ENCODE measurements around the gene STAT2. TPM values are rescaled to one million over a fixed set of nuclear protein-coding genes. Genes with fewer than 3 reads are reported as not detected.
"Not testable (repeated sequence)": the region's sequence is repeated elsewhere in the genome, so short reads cannot be mapped to it uniquely, and the experiment has no call there.

STAT2 gene
- total and polyA plus RNA-seq, 2 donors, result 66.3 to 156 TPM

- H3K27ac ChIP-seq (ENCODE audit: low read depth), result no peak overlapping the region
- 57% methylated on average over 4 of the region's 4 CpGs for WGBS
- no peak overlapping the region for H3K4me3 ChIP-seq (ENCODE audit: low read depth, low read length)
- DNase-seq (ENCODE audit: extremely low spot score), result no peak
- no peaks in the 10 kb centered on the region for H3K4me1 ChIP-seq (ENCODE audit: insufficient read depth)
- no peaks in the 10 kb centered on the region for H3K36me3 ChIP-seq (ENCODE audit: insufficient read depth)
Measured at GRCh38 chr12:56377310-56377988, 17.5 kb upstream of the STAT2 start.

GRCh38 chr12:56375598-56376434 is 15.9 kb upstream of the STAT2 start:
- H3K36me3 ChIP-seq (ENCODE audit: insufficient read depth), result no peaks in the 10 kb centered on the region
- no peak overlapping the region for H3K27ac ChIP-seq (ENCODE audit: low read depth)
- no peak for DNase-seq (ENCODE audit: extremely low spot score)
- no peak overlapping the region for H3K4me3 ChIP-seq (ENCODE audit: low read depth, low read length)
- WGBS, result 70% methylated on average over 11 of the region's 11 CpGs
- H3K4me1 ChIP-seq (ENCODE audit: insufficient read depth), result no peaks in the 10 kb centered on the region

GRCh38 chr12:56374726-56375597 is 15.1 kb upstream of the STAT2 start:
- DNase-seq (ENCODE audit: extremely low spot score), result no peak
- Histone ChIP-seq H3K36me3 (ENCODE audit: insufficient read depth) (no peaks in the 10 kb centered on the region), H3K4me3 (ENCODE audit: low read depth, low read length) (no peak overlapping the region), H3K27ac (ENCODE audit: low read depth) (no peak overlapping the region), H3K4me1 (ENCODE audit: insufficient read depth) (no peaks in the 10 kb centered on the region)
- WGBS, result 76% methylated on average over 7 of the region's 7 CpGs

GRCh38 chr12:56373515-56373914 is 13.6 kb upstream of the STAT2 start:
- H3K36me3 ChIP-seq (ENCODE audit: insufficient read depth), result no peaks in the 10 kb centered on the region
- WGBS, result 95% methylated on average over 1 of the region's 1 CpG
- no peak overlapping the region for H3K4me3 ChIP-seq (ENCODE audit: low read depth, low read length)
- no peaks in the 10 kb centered on the region for H3K4me1 ChIP-seq (ENCODE audit: insufficient read depth)
- no peak for DNase-seq (ENCODE audit: extremely low spot score)
- no peak overlapping the region for H3K27ac ChIP-seq (ENCODE audit: low read depth)

- no peak overlapping the region for H3K4me3 ChIP-seq (ENCODE audit: low read depth, low read length)
- WGBS, result 87% methylated on average over 3 of the region's 3 CpGs
- no peak overlapping the region for H3K27ac ChIP-seq (ENCODE audit: low read depth)
- H3K4me1 ChIP-seq (ENCODE audit: insufficient read depth), result no peaks in the 10 kb centered on the region
- no peak for DNase-seq (ENCODE audit: extremely low spot score)
- H3K36me3 ChIP-seq (ENCODE audit: insufficient read depth), result no peaks in the 10 kb centered on the region
Measured at GRCh38 chr12:56366948-56367347, 7.0 kb upstream of the STAT2 start.

- Histone ChIP-seq H3K36me3 (ENCODE audit: insufficient read depth) (no peaks in the 10 kb centered on the region), H3K4me1 (ENCODE audit: insufficient read depth) (no peaks in the 10 kb centered on the region), H3K4me3 (ENCODE audit: low read depth, low read length) (no peak within 1 kb of the TSS), H3K27ac (ENCODE audit: low read depth) (no peak within 1 kb of the TSS)
- 90% methylated on average over 10 of the region's 10 CpGs for WGBS
- DNase-seq (ENCODE audit: extremely low spot score), result no peak
Measured at GRCh38 chr12:56362130-56363059, 2.5 kb upstream of the STAT2 start, which contains the start of gene APOF. Gene APOF (minus strand): TSS chr12:56362857. CDS start chr12:56362745, 112 bp downstream.

- WGBS, result 78% methylated on average over 8 of the region's 8 CpGs
- no peaks in the 10 kb centered on the region for H3K36me3 ChIP-seq (ENCODE audit: insufficient read depth)
- H3K4me3 ChIP-seq (ENCODE audit: low read depth, low read length), result no peak overlapping the region
- no peaks in the 10 kb centered on the region for H3K4me1 ChIP-seq (ENCODE audit: insufficient read depth)
- DNase-seq (ENCODE audit: extremely low spot score), result no peak
- no peak overlapping the region for H3K27ac ChIP-seq (ENCODE audit: low read depth)
Measured at GRCh38 chr12:56361487-56362129, 1.7 kb upstream of the STAT2 start.

GRCh38 chr12:56358836-56359532 is 923 bp downstream of the STAT2 start:
- peak overlapping the region; percentile 54 for H3K4me3 ChIP-seq (ENCODE audit: low read depth, low read length)
- no peak overlapping the region for H3K27ac ChIP-seq (ENCODE audit: low read depth)
- DNase-seq (ENCODE audit: extremely low spot score), result no peak
- no peaks in the 10 kb centered on the region for H3K4me1 ChIP-seq (ENCODE audit: insufficient read depth)
- WGBS, result 3% methylated on average over 1 of the region's 1 CpG
- H3K36me3 ChIP-seq (ENCODE audit: insufficient read depth), result peaks cover 11% of the 10 kb centered on the region

GRCh38 chr12:56351325-56351724 is 8.6 kb downstream of the STAT2 start:
- no peak overlapping the region for H3K4me3 ChIP-seq (ENCODE audit: low read depth, low read length)
- H3K36me3 ChIP-seq (ENCODE audit: insufficient read depth), result peaks cover 18% of the 10 kb centered on the region
- no peak overlapping the region for H3K27ac ChIP-seq (ENCODE audit: low read depth)
- WGBS, result 97% methylated on average over 2 of the region's 2 CpGs
- no peak for DNase-seq (ENCODE audit: extremely low spot score)
- H3K4me1 ChIP-seq (ENCODE audit: insufficient read depth), result no peaks in the 10 kb centered on the region

- H3K27ac ChIP-seq (ENCODE audit: low read depth), result no peak overlapping the region
- H3K4me1 ChIP-seq (ENCODE audit: insufficient read depth), result no peaks in the 10 kb centered on the region
- H3K4me3 ChIP-seq (ENCODE audit: low read depth, low read length), result no peak overlapping the region
- peaks cover 18% of the 10 kb centered on the region for H3K36me3 ChIP-seq (ENCODE audit: insufficient read depth)
- DNase-seq (ENCODE audit: extremely low spot score), result no peak
- 91% methylated on average over 2 of the region's 2 CpGs for WGBS
Measured at GRCh38 chr12:56350662-56351061, 9.2 kb downstream of the STAT2 start.

- Histone ChIP-seq H3K27ac (ENCODE audit: low read depth) (no peak overlapping the region), H3K36me3 (ENCODE audit: insufficient read depth) (peaks cover 6% of the 10 kb centered on the region), H3K4me1 (ENCODE audit: insufficient read depth) (no peaks in the 10 kb centered on the region), H3K4me3 (ENCODE audit: low read depth, low read length) (no peak overlapping the region)
- no peak for DNase-seq (ENCODE audit: extremely low spot score)
- 94% methylated on average over 5 of the region's 5 CpGs for WGBS
Measured at GRCh38 chr12:56348776-56349175, 11.1 kb downstream of the STAT2 start.

GRCh38 chr12:56347255-56347654 is 12.7 kb downstream of the STAT2 start:
- not testable (repeated sequence) for H3K4me1 ChIP-seq (ENCODE audit: insufficient read depth); H3K4me3 ChIP-seq (ENCODE audit: low read depth, low read length); DNase-seq (ENCODE audit: extremely low spot score); H3K27ac ChIP-seq (ENCODE audit: low read depth); H3K36me3 ChIP-seq (ENCODE audit: insufficient read depth)
- 93% methylated on average over 9 of the region's 9 CpGs for WGBS
